ENCODE results near the gene TSPAN1. TPM values are rescaled to one million over a fixed set of nuclear protein-coding genes. Genes with fewer than 3 reads are reported as not detected.

TSPAN1 gene
- total RNA-seq, 4 donors from 2014 or later: 1.6 to 3.1 TPM; not detected in 2

- no peak for TF ChIP-seq CTCF (IDR thresholded peaks at IDR 0.05; ENCODE audit: low read depth)
These were observed 15.7 kb downstream of the TSPAN1 start for GRCh38 chr1:46190539-46190938.

- TF ChIP-seq CTCF (IDR thresholded peaks at IDR 0.05; ENCODE audit: low read depth): no peak
These were observed 16.3 kb downstream of the TSPAN1 start for GRCh38 chr1:46191033-46191701.

- TF ChIP-seq CTCF (IDR thresholded peaks at IDR 0.05; ENCODE audit: low read depth): no peak
These were observed 17.3 kb downstream of the TSPAN1 start for GRCh38 chr1:46192171-46192570.

- TF ChIP-seq CTCF (IDR thresholded peaks at IDR 0.05; ENCODE audit: low read depth): no peak
These were observed 18.4 kb downstream of the TSPAN1 start for GRCh38 chr1:46193285-46193684.

GRCh38 chr1:46193984-46194570 lies 19.2 kb downstream of the TSPAN1 start:
- TF ChIP-seq CTCF (IDR thresholded peaks at IDR 0.05; ENCODE audit: low read depth): no peak

GRCh38 chr1:46194641-46195193 lies 19.8 kb downstream of the TSPAN1 start:
- TF ChIP-seq CTCF (IDR thresholded peaks at IDR 0.05; ENCODE audit: low read depth): no peak

- no peak for TF ChIP-seq CTCF (IDR thresholded peaks at IDR 0.05; ENCODE audit: low read depth)
These were observed 21.7 kb downstream of the TSPAN1 start for GRCh38 chr1:46196609-46197008.
